Peyer's patch (tissue), 4 donors: ENCODE data around the gene CRYBG3. TPM values are rescaled to one million over a fixed set of nuclear protein-coding genes. Genes with fewer than 3 reads are reported as not detected.

Experiments
- DNase-seq, 3 donors: peaks; one replicate each; pipeline ENCODE4 v3.0.0-alpha.2; 2017 to 2019
- H3K27ac ChIP-seq, 4 donors: fragments of 200-600 bp; sonication (generic); one replicate each; pipeline ENCODE4 v1.5.1; 2016 to 2019
- H3K27me3 ChIP-seq, 2 donors: fragments of 200-600 bp; sonication (generic); one replicate each; pipeline ENCODE4 v1.5.1; 2019
- H3K36me3 ChIP-seq, 3 donors: fragments of 200-600 bp; sonication (generic); one replicate each; pipeline ENCODE4 v1.5.1; 2016 to 2019
- H3K4me1 ChIP-seq, 4 donors: fragments of 200-600 bp; sonication (generic); one replicate each; pipeline ENCODE4 v1.5.1; 2016 to 2019
- H3K4me3 ChIP-seq, 4 donors: fragments of 200-600 bp; sonication (generic); 1 replicate in 3 of 4; 2 replicates in 1 of 4; pipeline ENCODE4 v1.5.1; 2016 to 2019; ENCODE audit warnings: mild to moderate bottlenecking in 1 of 4
- H3K9me3 ChIP-seq, 4 donors: fragments of 200-600 bp; sonication (generic); one replicate each; pipeline ENCODE4 v1.5.1; 2016 to 2019; ENCODE audit warnings: mild to moderate bottlenecking in 1 of 4
- CTCF ChIP-seq, 6 experiments: fragments of 450-650 bp in 4 of 6; fragments of 200-600 bp in 2 of 6; sonication (generic) in 1 of 6; IDR thresholded peaks; one replicate each; pipeline ENCODE4 v1.5.1; 2017 to 2019; ENCODE audit warnings: antibody characterized with exemption in 6 of 6, mild to moderate bottlenecking in 3 of 6, moderate library complexity in 1 of 6
- POLR2A ChIP-seq, 2 donors: fragments of 450-650 bp; IDR thresholded peaks; one replicate each; pipeline ENCODE4 v1.5.1; 2017; ENCODE audit warnings: antibody characterized with exemption in 2 of 2, mild to moderate bottlenecking in 2 of 2, moderate library complexity in 2 of 2
- total RNA-seq, 4 donors: library from RNA; depleted of rRNA; stranded (reverse); fragments of >200 nt; gene quantifications; one replicate each; pipeline ENCODE4 v1.1.0, GENCODE V29; 2016

CRYBG3 gene
- total RNA-seq, 4 donors from 2014 or later, result 11.4 to 47.0 (median 16.9) TPM

DNA sequence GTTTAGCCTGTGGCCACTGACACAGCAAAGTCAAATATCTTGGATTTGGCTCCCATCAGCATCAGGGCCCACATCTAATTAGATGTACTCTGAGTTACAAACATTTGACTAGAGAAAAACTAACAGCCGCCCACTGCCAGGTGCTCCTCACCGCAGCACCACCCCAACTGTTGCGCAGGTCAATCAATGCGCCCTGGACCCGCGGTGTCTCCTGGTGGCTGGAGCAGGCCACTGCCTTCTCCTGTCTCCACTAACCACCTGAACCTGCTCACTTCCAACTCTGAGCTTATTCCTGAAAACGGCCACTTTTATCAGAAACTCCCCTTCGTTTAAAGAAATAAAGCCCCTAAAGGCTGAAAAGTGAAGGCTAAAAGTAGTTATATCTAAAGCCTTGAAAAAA, 146.2 kb downstream of the CRYBG3 start:
- no peak overlapping the region for H3K27ac ChIP-seq

DNA sequence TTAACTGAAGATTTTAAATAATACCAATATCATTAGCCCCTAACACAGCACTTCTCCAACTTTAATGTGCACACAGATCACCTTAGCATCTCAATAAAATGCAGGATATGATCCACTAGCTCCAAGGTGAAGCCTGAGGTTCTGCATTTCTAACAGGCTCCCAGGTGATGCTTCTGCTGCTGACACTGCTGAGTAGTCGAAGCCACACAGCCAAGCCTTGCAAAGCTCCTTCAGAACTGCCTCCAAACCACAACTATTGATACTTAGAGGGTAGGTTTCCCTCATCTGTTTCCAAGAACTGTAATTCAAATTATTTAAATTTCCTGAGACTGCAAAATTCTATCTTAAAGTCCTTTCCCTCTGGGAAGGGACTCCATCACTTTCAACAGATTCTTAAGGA, 146.6 kb downstream of the CRYBG3 start:
- no peak for DNase-seq
- Histone ChIP-seq H3K4me3 (no peak overlapping the region), H3K27ac (no peak overlapping the region), H3K9me3 (no peaks in the 10 kb centered on the region), H3K36me3 (peaks cover 0 to 6% (median 0%) of the 10 kb centered on the region in 3 donors), H3K4me1 (peaks cover 0 to 12% (median 0%) of the 10 kb centered on the region in 4 donors), H3K27me3 (no peaks in the 10 kb centered on the region)
- TF ChIP-seq POLR2A (IDR thresholded peaks at IDR 0.05), result no peak
- no peak for TF ChIP-seq CTCF (IDR thresholded peaks at IDR 0.05)

More for the DNA sequence above, 146.2 kb downstream of the CRYBG3 start:
- Histone ChIP-seq H3K36me3 (peaks cover 0 to 6% (median 0%) of the 10 kb centered on the region in 3 donors), H3K27me3 (no peaks in the 10 kb centered on the region), H3K9me3 (no peaks in the 10 kb centered on the region), H3K4me1 (peaks cover 0 to 12% (median 0%) of the 10 kb centered on the region in 4 donors), H3K4me3 (no peak overlapping the region)
- TF ChIP-seq CTCF (IDR thresholded peaks at IDR 0.05) (no peak), POLR2A (IDR thresholded peaks at IDR 0.05) (no peak)
- no peak for DNase-seq

- TF ChIP-seq CTCF (IDR thresholded peaks at IDR 0.05) (no peak), POLR2A (IDR thresholded peaks at IDR 0.05) (no peak)
- Histone ChIP-seq H3K27me3 (no peaks in the 10 kb centered on the region), H3K4me1 (peaks cover 0 to 12% (median 0%) of the 10 kb centered on the region in 4 donors), H3K27ac (peak overlapping the region in 1 of 4 donors; percentile 16), H3K9me3 (no peaks in the 10 kb centered on the region), H3K36me3 (peaks cover 0 to 6% (median 0%) of the 10 kb centered on the region in 3 donors), H3K4me3 (no peak overlapping the region)
- no peak for DNase-seq
Measured at GRCh38 chr3:97969541-97969940, 147.7 kb downstream of the CRYBG3 start.

- H3K4me3 ChIP-seq, result no peak overlapping the region
- no peak for DNase-seq
- TF ChIP-seq CTCF (IDR thresholded peaks at IDR 0.05) (no peak), POLR2A (IDR thresholded peaks at IDR 0.05) (no peak)
Measured at GRCh38 chr3:97970156-97970555, 148.3 kb downstream of the CRYBG3 start.

GRCh38 chr3:97970956-97971620, 149.3 kb downstream of the CRYBG3 start:
- no peaks in the 10 kb centered on the region for H3K27me3 ChIP-seq
- H3K27ac ChIP-seq, result peak overlapping the region; percentile 78 to 92 (median 84)
- no peaks in the 10 kb centered on the region for H3K9me3 ChIP-seq
- no peak for DNase-seq
- TF ChIP-seq POLR2A (IDR thresholded peaks at IDR 0.05), result no peak
- H3K4me1 ChIP-seq, result peaks cover 0 to 12% (median 0%) of the 10 kb centered on the region in 4 donors
- H3K4me3 ChIP-seq, result peak overlapping the region in 3 of 4 donors; percentile 81 to 92 (median 91)
- H3K36me3 ChIP-seq, result peaks cover 0 to 6% (median 0%) of the 10 kb centered on the region in 3 donors

More at GRCh38 chr3:97970156-97970555, 148.3 kb downstream of the CRYBG3 start:
- peaks cover 0 to 6% (median 0%) of the 10 kb centered on the region in 3 donors for H3K36me3 ChIP-seq
- peaks cover 0 to 12% (median 0%) of the 10 kb centered on the region in 4 donors for H3K4me1 ChIP-seq
- H3K27ac ChIP-seq, result no peak overlapping the region
- H3K9me3 ChIP-seq, result no peaks in the 10 kb centered on the region
- no peaks in the 10 kb centered on the region for H3K27me3 ChIP-seq
